Stimulated activated CD4-positive, alpha-beta T cell treated with anti-CD3 and anti-CD28 coated beads, Interleukin-4, amount 100 ng/mL, for 4 hours (primary cell): Measurements from ENCODE around the gene RLN3.
A peak's percentile ranks its signal among the peaks of the same experiment; 100 is the strongest.

ENCODE experiments used
- DNase-seq, 2 experiments: peaks; one replicate each; pipeline ENCODE4 v3.0.0-alpha.2; 2020

The RLN3 gene

GRCh38 chr19:14027856-14028450 lies at the start of gene RLN3:
TSS of gene RLN3 (plus strand) at chr19:14028148. CDS start at chr19:14028205, 57 bp downstream.
- DNase-seq, result no peak

GRCh38 chr19:13978351-13979243 lies 49.4 kb upstream of the RLN3 start:
- no peak for DNase-seq

GRCh38 chr19:13979244-13979615 lies 48.7 kb upstream of the RLN3 start:
- DNase-seq, result no peak

GRCh38 chr19:13979686-13980085 lies 48.3 kb upstream of the RLN3 start:
- DNase-seq, result no peak

GRCh38 chr19:13980340-13980739 lies 47.6 kb upstream of the RLN3 start:
- no peak for DNase-seq

- DNase-seq, result no peak
Measured at GRCh38 chr19:13981021-13981420, 46.9 kb upstream of the RLN3 start.

GRCh38 chr19:13981467-13981866 lies 46.5 kb upstream of the RLN3 start:
- DNase-seq, result no peak

- no peak for DNase-seq
Measured at GRCh38 chr19:13981988-13982501, 45.9 kb upstream of the RLN3 start.

GRCh38 chr19:13982773-13983172 lies 45.2 kb upstream of the RLN3 start:
- DNase-seq, result no peak

- peak; percentile 24 to 26 for DNase-seq
Measured at GRCh38 chr19:13983213-13983889, 44.6 kb upstream of the RLN3 start.

- DNase-seq, result no peak
Measured at GRCh38 chr19:13984186-13984585, 43.8 kb upstream of the RLN3 start.

- DNase-seq, result no peak
Measured at GRCh38 chr19:13984875-13985741, 42.8 kb upstream of the RLN3 start.

- peak; percentile 16 to 32 for DNase-seq
Measured at GRCh38 chr19:13985771-13986347, 42.1 kb upstream of the RLN3 start.

GRCh38 chr19:13986348-13986904 lies 41.5 kb upstream of the RLN3 start:
- peak; percentile 98 for DNase-seq

- DNase-seq, result no peak
Measured at GRCh38 chr19:13987101-13987890, 40.7 kb upstream of the RLN3 start.

- no peak for DNase-seq
Measured at GRCh38 chr19:13989487-13989886, 38.5 kb upstream of the RLN3 start.

- DNase-seq, result no peak
Measured at GRCh38 chr19:13990085-13990484, 37.9 kb upstream of the RLN3 start.

GRCh38 chr19:13992025-13992424 lies 35.9 kb upstream of the RLN3 start:
- no peak for DNase-seq

- DNase-seq, result no peak
Measured at GRCh38 chr19:13993590-13994300, 34.2 kb upstream of the RLN3 start.

- no peak for DNase-seq
Measured at GRCh38 chr19:13995017-13995728, 32.8 kb upstream of the RLN3 start.
